CD4-positive, alpha-beta T cell treated with Interferon alpha-2 for 1 hour (primary cell): ENCODE data around the gene TMEM132D.

Source experiments
- DNase-seq, 2 donors: peaks; one replicate each; pipeline ENCODE4 v3.0.0-alpha.2; 2020 to 2022

TMEM132D gene

GRCh38 chr12:129305851-129306250 lies 598.0 kb downstream of the TMEM132D start:
- no peak for DNase-seq

- no peak for DNase-seq
These were observed 599.3 kb downstream of the TMEM132D start for GRCh38 chr12:129304529-129304928.

GRCh38 chr12:129300011-129300410 lies 603.8 kb downstream of the TMEM132D start:
- no peak for DNase-seq

- no peak for DNase-seq
These were observed 604.9 kb downstream of the TMEM132D start for GRCh38 chr12:129298921-129299320.

GRCh38 chr12:129296671-129297070 lies 607.2 kb downstream of the TMEM132D start:
- DNase-seq, result no peak

GRCh38 chr12:129294868-129295267 lies 609.0 kb downstream of the TMEM132D start:
- DNase-seq, result no peak

GRCh38 chr12:129279771-129280170 lies 624.1 kb downstream of the TMEM132D start:
- DNase-seq, result no peak

GRCh38 chr12:129276361-129277060 lies 627.3 kb downstream of the TMEM132D start:
- DNase-seq, result no peak

- no peak for DNase-seq
These were observed 633.9 kb downstream of the TMEM132D start for GRCh38 chr12:129269756-129270495.

GRCh38 chr12:129258781-129259318 lies 645.0 kb downstream of the TMEM132D start:
- DNase-seq, result no peak

- DNase-seq, result no peak
These were observed 646.3 kb downstream of the TMEM132D start for GRCh38 chr12:129257524-129257923.

- DNase-seq, result no peak
These were observed 657.2 kb downstream of the TMEM132D start for GRCh38 chr12:129246630-129247029.

GRCh38 chr12:129245769-129246168 lies 658.1 kb downstream of the TMEM132D start:
- no peak for DNase-seq

- DNase-seq, result no peak
These were observed 662.0 kb downstream of the TMEM132D start for GRCh38 chr12:129241852-129242251.

GRCh38 chr12:129237881-129238280 lies 665.9 kb downstream of the TMEM132D start:
- no peak for DNase-seq

- DNase-seq, result no peak
These were observed 669.6 kb downstream of the TMEM132D start for GRCh38 chr12:129234209-129234608.

GRCh38 chr12:129231491-129231890 lies 672.3 kb downstream of the TMEM132D start:
- no peak for DNase-seq

- DNase-seq, result no peak
These were observed 672.8 kb downstream of the TMEM132D start for GRCh38 chr12:129230995-129231394.

GRCh38 chr12:129226851-129227250 lies 677.0 kb downstream of the TMEM132D start:
- no peak for DNase-seq

GRCh38 chr12:129226005-129226404 lies 677.8 kb downstream of the TMEM132D start:
- DNase-seq, result no peak

- no peak for DNase-seq
These were observed 688.3 kb downstream of the TMEM132D start for GRCh38 chr12:129215556-129215955.

GRCh38 chr12:129213551-129213950 lies 690.3 kb downstream of the TMEM132D start:
- no peak for DNase-seq

GRCh38 chr12:129211862-129212630 lies 691.8 kb downstream of the TMEM132D start:
- DNase-seq, result no peak
